Skeletal muscle cell (primary cell): ENCODE measurements around the gene LRRC56.

Source experiments
- DNase-seq: peaks from one replicate; pipeline ENCODE4 v3.0.0-alpha.2; 2010; ENCODE audit warnings: low read depth
- H3K4me3 ChIP-seq: 2 replicates; pipeline ENCODE4 v1.5.1; 2011; ENCODE audit warnings: low read depth, mild to moderate bottlenecking, control low read depth, low read length, moderate library complexity

LRRC56 gene, protein sequence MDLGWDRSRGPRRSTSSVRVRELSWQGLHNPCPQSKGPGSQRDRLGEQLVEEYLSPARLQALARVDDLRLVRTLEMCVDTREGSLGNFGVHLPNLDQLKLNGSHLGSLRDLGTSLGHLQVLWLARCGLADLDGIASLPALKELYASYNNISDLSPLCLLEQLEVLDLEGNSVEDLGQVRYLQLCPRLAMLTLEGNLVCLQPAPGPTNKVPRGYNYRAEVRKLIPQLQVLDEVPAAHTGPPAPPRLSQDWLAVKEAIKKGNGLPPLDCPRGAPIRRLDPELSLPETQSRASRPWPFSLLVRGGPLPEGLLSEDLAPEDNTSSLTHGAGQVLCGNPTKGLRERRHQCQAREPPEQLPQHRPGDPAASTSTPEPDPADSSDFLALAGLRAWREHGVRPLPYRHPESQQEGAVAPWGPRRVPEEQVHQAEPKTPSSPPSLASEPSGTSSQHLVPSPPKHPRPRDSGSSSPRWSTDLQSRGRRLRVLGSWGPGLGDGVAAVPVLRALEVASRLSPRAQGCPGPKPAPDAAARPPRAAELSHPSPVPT

DNA sequence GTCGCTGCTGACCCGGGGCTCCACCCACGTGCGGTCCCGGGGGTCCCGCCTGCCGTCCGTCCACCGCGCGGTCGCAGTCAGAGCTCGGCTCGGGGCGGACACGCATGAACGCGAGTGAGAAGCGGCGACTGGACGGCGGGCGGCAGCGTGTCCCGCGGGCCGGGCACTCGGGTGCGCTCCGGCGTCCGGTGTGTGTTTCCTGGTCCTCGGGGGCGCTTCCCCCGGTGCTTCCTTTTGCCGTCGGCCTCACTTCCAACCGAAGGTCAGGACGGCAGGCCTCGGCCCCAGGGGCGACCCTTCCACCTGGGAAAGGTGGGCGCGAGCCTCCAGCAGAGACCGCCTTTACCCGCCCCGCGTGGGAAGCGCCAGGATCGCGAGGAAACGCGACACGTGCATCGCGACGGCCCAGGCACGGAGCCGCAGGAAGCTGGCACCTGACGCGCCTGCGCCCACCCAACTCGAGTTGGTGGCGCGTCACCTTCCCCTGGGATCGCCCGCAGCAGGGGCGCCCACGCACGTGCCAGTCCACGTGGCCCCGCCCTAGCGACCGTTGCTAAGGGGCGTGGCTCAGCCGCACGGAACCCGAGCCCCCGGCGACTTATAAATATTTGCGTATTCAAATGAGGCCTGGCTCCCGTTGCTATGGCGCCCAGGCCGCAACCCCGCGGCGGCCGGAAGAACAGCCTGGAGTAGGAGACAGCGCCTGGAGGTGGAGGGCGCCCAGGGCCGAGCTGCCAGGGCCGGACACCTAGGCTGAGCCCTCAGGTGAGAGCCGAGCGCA lies at the start of gene LRRC56:
Gene LRRC56 (plus strand): TSS at position 687 of the 781 bp plus-strand sequence. CDS start 3,158 bp downstream, outside the sequence.
- peak within 1 kb of the TSS; percentile 38 for H3K4me3 ChIP-seq
- peak; percentile 14 for DNase-seq

DNA sequence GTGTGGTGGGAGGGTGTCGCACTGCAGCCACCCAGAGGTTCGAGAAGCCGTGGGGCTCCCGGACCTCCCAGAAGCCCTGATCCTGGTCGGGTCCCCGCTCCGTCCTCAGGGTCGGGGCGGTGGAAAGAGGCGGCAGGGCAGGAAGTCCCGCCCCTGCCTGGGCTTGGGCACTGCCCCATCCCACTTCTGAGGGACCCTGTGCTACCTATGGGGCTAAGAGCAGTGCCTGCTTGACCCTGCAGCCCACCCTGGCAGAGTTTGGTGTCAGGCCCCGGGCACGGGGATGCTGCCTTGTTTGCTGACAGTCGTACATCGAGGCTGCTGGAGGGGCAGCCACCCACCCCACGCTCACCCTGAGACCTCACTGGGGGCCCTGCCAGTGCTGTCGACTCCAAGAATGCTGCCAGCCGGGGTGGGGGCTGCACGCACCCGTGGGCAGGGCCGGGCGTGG lies 49.7 kb upstream of the LRRC56 start:
- H3K4me3 ChIP-seq: no peak overlapping the region
- no peak for DNase-seq

DNA sequence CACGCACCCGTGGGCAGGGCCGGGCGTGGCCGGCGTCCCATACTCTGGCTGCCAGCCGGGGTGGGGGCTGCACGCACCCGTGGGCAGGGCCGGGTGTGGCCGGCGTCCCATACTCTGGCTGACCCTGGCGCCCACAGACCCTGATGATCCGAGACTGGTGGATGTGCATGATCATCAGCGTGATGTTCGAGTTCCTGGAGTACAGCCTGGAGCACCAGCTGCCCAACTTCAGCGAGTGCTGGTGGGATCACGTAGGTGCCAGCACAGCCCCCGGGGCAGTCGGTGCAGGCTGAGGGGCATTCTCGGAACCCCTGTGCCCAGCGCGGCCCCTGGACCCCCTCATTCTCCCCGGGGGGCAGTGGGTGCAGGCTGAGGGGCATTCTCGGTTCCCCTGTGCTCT lies 49.3 kb upstream of the LRRC56 start:
- H3K4me3 ChIP-seq: no peak overlapping the region
- DNase-seq: no peak

DNA sequence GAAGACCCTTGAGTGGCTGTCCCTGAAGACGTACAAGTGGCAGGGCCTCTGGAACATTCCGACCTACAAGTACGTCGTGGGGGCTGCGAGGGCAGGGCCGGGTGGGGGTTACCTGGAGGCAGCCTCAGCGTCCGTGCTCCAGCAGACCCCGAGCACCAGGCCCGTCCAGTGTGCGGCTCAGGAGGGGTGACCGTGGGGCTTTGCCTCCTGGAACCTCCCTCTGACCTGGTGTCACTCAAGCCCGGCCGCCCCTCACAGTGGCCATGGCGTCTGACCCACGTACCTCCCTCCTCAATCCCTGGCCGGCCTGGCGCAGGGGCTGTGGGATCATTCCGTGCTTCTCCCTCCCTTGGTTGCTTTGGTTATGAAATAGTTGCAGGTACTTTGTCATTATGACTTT lies 48.7 kb upstream of the LRRC56 start:
- no peak for DNase-seq

DNA sequence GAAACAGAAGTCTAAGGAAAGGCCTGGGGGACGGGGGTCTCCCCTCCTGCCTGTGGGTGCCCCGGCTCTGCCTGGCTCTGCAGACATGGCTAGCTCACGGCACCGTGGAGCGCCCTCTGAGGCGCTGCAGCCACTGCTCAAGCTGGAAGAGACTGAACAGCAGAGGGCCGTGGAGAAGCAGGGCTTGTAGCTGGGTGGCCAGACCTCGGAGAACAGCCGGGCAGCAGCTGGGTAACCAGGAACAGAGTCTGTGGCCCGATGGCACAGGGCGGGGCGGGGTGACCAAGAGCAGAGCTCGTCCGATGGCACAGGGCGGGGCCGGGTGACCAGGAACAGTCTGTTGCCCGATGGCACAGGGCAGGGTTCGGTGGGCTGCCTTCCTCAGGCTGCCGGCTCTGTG lies 48.3 kb upstream of the LRRC56 start:
- H3K4me3 ChIP-seq: no peak overlapping the region
- DNase-seq: no peak

More for the DNA sequence above, 48.7 kb upstream of the LRRC56 start:
- no peak overlapping the region for H3K4me3 ChIP-seq

DNA sequence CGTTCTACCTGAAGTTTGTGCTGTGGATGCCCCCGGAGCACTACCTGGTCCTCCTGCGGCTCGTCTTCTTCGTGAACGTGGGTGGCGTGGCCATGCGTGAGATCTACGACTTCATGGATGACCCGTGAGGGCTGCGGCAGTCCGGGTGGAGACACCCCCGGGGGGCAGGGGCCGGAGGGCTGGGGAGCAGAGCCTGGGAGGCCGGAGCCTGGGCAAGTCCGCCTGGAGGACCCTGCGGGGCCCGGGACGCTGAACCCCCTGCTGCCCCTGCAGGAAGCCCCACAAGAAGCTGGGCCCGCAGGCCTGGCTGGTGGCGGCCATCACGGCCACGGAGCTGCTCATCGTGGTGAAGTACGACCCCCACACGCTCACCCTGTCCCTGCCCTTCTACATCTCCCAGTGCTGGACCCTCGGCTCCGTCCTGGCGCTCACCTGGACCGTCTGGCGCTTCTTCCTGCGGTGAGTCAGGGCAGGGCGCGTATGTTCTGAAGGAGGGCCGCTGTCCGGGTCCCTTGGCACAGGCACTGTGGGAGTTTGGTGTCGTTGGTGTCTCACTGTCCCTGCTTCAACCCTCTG lies 47.6 kb upstream of the LRRC56 start:
- H3K4me3 ChIP-seq: no peak overlapping the region
- DNase-seq: no peak

DNA sequence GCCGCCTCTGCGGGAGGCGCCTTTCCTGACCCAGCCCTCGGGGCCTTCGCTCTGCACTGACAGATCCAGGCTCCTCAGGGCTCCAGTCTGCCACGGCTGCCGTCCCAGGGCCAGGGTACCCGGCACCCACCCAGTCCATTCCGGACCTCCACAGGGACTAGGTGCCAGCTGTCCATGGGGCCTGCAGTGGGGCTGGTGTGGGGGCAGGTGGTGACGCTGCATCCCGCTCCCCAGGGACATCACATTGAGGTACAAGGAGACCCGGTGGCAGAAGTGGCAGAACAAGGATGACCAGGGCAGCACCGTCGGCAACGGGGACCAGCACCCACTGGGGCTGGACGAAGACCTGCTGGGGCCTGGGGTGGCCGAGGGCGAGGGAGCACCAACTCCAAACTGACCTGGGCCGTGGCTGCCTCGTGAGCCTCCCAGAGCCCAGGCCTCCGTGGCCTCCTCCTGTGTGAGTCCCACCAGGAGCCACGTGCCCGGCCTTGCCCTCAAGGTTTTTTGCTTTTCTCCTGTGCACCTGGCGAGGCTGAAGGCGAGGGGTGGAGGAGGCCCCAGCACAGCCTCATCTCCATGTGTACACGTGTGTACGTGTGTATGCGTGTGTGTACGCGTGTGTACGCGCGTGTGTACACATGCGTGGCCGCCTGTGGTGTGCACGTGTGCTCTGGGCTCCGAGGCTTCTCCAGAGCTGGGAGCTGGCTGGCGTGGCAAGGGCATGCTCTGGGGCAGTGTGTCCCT lies 47.0 kb upstream of the LRRC56 start:
- no peak for DNase-seq
- no peak overlapping the region for H3K4me3 ChIP-seq

DNA sequence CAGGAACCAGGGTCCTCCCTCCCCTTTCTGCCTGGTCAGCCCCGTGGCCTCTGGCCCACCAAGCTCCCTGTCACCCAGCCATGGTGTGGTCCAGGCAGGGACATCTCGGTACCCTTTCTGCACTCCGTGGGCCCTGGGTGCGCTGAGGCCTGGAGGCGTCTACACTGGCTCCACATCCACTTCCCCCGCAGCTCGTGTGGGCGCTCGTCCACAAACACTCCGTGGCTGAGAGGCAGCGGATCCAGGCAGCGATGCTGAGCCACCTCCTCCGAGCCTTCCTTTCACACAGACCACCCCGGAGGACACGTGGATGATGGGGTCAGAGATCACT lies 46.4 kb upstream of the LRRC56 start:
- no peak overlapping the region for H3K4me3 ChIP-seq
- no peak for DNase-seq

DNA sequence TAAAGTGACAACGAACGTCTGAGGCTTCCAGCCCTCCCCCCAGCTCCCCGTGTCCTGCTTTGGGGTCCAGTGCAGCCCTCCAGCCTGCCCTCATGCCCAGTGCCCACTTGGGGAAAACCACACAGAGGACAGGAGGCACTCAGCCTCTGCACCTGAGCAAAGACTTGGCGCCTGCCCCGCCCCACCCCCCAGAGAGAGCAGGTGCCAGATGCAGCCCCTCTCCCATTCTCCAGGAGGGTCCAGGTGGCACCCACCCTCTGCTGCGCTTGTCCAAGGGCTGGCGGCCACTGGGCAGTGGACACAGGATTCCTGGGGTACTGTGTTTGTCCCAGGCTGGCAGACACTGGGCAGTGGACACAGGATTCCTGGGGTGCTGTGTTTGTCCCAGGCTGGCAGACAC lies 46.0 kb upstream of the LRRC56 start:
- H3K4me3 ChIP-seq: no peak overlapping the region
- DNase-seq: no peak

DNA sequence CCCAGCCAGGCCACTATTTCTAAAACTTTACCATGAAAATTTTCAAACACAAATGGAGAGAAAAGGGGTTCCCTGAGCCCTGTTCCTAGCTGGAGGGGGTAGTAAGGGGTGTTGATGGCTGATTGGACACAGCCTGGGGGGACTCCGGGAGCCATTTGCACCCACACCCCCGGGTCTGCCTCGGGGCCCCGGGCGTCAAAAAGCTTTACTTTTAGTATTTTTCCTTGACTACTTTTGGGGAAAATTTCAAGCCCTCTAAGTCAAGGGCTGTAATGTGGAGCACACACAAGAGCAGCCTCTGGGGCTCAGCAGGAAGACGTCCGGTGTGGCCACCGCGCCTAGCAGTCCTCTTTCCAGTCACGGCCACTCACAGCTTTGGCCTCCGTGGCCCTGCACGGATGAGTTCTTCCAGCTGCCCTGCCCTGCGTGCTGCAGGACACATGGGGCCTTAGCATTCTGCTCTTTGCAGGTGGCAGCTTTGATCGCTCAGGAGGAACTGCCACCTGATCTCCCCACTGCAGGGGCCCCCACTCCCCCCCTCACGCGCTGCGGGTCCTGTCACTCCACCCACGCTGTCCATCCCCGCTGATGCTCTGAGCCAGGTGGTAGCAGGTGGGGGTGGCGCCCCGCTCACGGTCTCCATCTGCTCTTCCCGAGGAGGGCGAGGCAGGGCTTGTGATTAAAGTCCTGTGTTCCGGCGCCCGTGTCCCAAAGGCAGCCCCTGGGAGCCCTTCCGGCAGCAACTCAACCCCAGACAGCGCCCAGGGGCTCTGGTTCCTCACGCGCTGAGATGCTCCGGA lies 44.7 kb upstream of the LRRC56 start:
- no peak overlapping the region for H3K4me3 ChIP-seq

DNA sequence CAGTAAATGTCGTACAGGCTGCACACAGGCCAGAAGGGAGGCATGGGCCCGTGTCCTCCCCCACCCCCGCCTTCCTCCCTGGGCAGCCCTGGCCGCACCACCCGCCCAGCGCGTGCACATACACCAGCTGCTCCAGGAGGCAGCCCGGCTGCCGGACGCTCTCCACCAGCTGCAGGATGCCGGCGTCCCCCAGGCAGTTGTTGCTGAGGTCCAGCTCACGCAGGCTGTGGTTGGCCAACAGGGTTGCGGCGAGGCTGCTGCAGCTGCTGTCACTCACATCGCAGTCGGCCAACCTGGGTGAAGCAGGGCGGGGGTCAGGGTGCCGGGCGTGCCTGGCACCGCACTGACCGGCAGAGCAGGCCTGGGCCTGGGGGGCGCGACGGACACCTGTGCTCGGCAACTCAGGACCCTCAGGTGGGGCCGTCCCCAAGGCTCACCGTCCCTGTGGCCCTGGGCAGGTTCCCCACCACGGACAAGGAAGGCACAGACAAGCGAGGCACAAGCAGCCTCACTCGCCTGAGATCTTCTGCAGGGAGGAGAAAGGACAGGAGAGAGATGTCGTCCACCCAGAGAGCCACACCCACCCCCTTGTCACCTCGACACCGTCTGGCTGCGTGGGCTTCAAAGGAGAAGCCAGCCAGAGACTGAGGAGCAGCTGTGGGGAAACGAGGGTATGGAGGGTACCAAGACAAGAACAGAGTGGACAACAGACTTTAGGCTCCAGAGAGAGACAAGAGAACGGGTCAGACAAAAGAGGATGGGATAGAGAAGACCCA lies 42.4 kb upstream of the LRRC56 start:
- no peak overlapping the region for H3K4me3 ChIP-seq

More for the DNA sequence above, 44.7 kb upstream of the LRRC56 start:
- DNase-seq: no peak

DNA sequence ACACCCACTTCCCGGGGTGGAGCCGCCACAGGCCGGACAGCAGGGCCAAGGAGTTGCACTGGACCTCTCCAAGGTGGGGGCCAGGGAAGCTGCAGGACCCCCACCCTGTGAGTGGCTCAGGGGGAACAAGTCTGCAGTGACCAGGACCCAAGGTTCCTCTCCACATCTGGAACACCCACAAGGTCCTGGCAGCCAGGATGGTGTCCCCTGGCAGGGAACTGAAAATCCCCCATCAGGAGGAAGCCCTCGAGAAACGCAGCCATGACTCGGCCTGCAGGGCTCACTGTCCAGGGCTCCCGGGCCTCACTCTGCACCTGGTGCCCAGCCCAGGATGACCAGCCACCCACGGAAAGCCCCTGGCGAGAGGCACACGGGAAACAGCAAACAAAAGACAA lies 41.8 kb upstream of the LRRC56 start:
- H3K4me3 ChIP-seq: no peak overlapping the region
- DNase-seq: no peak

More for the DNA sequence above, 42.4 kb upstream of the LRRC56 start:
- peak; percentile 26 for DNase-seq

DNA sequence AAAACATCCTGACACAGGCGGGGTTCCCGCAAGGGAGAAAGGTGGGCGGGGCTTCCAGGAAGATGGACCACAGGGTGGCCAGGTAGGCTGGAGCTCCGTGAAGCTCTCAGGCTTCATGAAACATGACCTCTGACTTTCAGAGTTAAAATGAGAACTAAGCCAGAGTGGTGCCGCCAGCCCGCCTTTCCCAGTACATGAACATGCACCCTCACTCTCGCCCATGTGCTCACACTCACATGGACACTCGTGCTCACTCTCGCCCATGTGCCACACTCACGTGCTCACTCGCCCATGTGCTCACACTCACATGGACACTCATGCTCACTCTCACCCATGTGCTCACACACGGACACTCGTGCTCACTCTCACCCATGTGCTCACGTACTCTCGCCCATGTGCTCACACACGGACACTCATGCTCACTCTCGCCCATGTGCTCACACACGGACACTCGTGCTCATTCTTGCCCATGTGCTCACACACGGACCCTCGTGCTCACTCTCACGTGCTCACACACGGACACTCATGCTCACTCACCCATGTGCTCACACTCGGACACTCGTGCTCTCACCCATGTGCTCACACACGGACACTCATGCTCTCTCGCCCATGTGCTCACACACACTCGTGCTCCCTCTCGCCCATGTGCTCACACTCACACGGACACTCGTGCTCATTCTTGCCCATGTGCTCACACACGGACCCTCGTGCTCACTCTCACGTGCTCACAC lies 40.3 kb upstream of the LRRC56 start:
- DNase-seq: no peak
- no peak overlapping the region for H3K4me3 ChIP-seq

DNA sequence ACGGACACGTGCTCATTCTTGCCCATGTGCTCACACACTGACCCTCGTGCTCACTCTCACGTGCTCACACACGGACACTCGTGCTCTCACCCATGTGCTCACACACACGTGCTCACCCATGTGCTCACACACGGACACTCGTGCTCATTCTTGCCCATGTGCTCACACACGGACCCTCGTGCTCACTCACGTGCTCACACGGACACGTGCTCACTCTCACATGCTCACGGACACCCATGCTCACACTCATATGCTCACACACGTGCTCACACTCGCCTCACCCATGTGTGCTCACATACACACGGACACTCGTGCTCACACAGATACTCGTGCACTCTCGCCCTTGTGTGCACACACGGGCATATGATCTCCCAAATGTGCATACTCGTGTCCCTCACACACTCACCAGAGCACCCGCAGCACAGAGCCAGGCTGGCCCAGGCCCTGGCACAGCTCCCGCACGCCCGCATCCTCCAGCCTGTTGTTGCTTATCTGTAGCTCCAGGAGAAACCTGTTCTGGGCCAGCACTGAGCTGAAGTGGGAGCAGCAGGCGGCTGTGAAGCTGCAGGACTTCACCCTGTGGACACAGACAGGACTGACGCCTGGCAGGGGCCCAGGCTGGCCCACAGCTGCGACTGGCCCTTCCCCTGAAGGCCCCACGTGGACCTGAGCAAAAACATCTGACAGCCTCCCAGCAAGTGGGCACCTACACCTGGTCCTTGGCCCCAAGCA lies 39.6 kb upstream of the LRRC56 start:
- no peak for DNase-seq
- H3K4me3 ChIP-seq: no peak overlapping the region

DNA sequence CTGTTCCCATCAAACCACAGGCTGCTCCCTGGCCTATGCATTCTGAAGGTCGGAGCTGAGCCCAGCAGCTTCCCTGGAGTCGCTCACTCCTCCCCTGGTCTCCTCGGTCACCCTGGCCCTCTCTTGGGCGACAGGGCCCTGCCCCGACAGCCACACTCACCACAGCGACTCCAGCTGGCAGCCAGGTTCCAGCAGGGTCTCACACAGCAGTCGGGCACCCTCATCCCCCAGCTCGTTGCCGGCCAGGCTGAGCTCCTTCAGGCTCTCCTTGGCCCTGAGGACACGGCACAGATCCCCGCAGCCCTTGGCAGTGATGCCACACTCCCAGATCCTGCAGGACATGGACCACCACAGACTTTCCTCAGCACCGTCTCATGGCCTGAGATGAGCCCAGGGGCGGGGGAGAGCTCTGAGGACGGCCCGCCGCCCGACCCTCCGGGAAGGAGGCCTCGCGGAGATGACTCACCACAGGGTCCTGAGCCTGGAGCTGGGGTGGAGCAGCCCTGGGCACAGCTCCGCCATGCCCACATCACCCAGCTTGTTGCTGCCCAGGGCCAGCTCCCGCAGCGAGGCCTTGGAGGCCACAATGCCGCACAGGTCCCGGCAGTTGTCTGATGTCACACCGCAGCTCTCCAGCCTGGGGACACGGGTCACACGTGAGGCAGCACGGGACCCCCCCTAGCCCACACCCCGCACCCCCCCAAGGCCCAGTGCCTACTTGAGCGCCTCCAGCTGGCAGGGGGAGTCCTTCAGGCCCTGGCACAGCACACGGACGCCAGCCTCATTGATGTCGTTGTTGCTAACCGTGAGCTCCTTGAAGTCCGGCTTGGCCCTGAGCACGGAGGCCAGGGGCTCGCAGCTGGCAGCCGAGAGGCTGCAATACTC lies 38.8 kb upstream of the LRRC56 start:
- no peak overlapping the region for H3K4me3 ChIP-seq
- DNase-seq: no peak
